Measurements from ENCODE around the gene ANK3. TPM values are rescaled to one million over a fixed set of nuclear protein-coding genes. Genes with fewer than 3 reads are reported as not detected.

The ANK3 gene
- polyA plus RNA-seq, 3 donors, result not detected

DNA sequence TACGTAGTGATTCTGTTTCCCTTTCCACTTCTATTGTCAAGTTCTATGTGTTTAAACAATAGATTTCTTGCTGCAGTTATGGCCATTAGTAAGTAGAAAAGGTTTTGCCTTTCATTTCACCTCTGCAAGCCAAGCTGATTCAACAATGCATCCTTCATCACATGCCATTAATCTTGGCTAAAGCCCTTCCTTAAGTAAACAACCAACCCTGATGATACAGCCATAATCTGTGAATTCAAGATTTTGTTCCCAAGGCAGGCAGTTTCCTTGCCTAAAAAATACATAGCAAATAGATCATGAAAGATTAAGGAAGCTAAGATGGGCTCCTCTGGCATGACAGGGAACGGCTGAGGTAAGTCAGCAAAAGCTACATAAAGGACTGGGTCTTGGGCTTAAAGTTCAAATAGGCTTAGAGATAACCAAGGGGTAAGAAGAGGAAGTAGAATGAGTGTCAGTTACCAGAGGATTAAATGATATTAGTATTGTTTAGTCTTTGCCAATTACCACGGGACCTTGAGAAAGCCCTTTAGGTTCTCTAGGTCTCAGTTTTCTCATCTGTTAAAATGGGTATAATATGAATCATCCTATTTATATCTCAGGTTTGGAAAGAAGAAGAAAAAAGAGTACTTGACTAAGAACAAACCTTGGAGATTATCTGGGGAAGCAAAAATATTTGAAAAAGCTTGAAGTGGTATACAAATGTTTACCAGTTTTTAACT lies 35.9 kb upstream of the ANK3 start:
- TF ChIP-seq, protein P1, sequence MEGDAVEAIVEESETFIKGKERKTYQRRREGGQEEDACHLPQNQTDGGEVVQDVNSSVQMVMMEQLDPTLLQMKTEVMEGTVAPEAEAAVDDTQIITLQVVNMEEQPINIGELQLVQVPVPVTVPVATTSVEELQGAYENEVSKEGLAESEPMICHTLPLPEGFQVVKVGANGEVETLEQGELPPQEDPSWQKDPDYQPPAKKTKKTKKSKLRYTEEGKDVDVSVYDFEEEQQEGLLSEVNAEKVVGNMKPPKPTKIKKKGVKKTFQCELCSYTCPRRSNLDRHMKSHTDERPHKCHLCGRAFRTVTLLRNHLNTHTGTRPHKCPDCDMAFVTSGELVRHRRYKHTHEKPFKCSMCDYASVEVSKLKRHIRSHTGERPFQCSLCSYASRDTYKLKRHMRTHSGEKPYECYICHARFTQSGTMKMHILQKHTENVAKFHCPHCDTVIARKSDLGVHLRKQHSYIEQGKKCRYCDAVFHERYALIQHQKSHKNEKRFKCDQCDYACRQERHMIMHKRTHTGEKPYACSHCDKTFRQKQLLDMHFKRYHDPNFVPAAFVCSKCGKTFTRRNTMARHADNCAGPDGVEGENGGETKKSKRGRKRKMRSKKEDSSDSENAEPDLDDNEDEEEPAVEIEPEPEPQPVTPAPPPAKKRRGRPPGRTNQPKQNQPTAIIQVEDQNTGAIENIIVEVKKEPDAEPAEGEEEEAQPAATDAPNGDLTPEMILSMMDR (IDR thresholded peaks at IDR 0.05), result no peak
- Histone ChIP-seq H3K9ac (ENCODE audit: insufficient read depth, low read length, poor library complexity, severe bottlenecking) (no peak overlapping the region), H3K36me3 (replicated peaks in 1 of 2; ENCODE audit: control insufficient read depth in 1 of 2, insufficient read depth in 2 of 2, low read length in 2 of 2) (no peaks in the 10 kb centered on the region), H3K4me3 (replicated peaks in 1 of 3; ENCODE audit: low read depth in 2 of 3, low read length in 3 of 3) (no peak overlapping the region), H3K27me3 (ENCODE audit: control insufficient read depth in 2 of 2, insufficient read depth in 2 of 2, low read length in 2 of 2) (no peaks in the 10 kb centered on the region), H3K27ac (ENCODE audit: low read depth in 1 of 2, low read length in 2 of 2) (no peak overlapping the region), H2AFZ (ENCODE audit: insufficient read depth, low read depth, low read length, poor library complexity, severe bottlenecking) (no peak overlapping the region), H3K79me2 (ENCODE audit: insufficient read depth, low read length) (no peaks in the 10 kb centered on the region), H3K4me1 (ENCODE audit: control insufficient read depth in 1 of 2, insufficient read depth in 2 of 2, low read length in 2 of 2) (peaks cover 0 to 2% of the 10 kb centered on the region in 2 donors), H3K9me3 (replicated peaks in 1 of 2; ENCODE audit: control insufficient read depth in 1 of 2, insufficient read depth in 1 of 2, low read length in 2 of 2) (no peaks in the 10 kb centered on the region), H3K4me2 (replicated peaks; ENCODE audit: extremely low read depth, low read length, poor library complexity, severe bottlenecking) (no peak overlapping the region), H4K20me1 (ENCODE audit: insufficient read depth, low read length) (no peaks in the 10 kb centered on the region)
- H3K4me3 Mint-ChIP-seq, result no peak overlapping the region
- DNase-seq, result no peak
- H3K27ac Mint-ChIP-seq, result peak overlapping the region in 2 of 7 donors; percentile 52 to 54
- peaks cover 0 to 2% (median 0%) of the 10 kb centered on the region in 7 donors for H3K9me3 Mint-ChIP-seq
- peaks cover 0 to 1% (median 0%) of the 10 kb centered on the region in 3 donors for H3K27me3 Mint-ChIP-seq (ENCODE audit: low read depth in 3 of 3)
- intact Hi-C loops (cut with micrococcal nuclease), result no loop called here
- no CpG with 5 or more reads among the region's 3 CpGs for WGBS (ENCODE audit: insufficient coverage)
- H3K36me3 Mint-ChIP-seq, result no peaks in the 10 kb centered on the region
- peaks cover 8% of the 10 kb centered on the region for H3K4me1 Mint-ChIP-seq

DNA sequence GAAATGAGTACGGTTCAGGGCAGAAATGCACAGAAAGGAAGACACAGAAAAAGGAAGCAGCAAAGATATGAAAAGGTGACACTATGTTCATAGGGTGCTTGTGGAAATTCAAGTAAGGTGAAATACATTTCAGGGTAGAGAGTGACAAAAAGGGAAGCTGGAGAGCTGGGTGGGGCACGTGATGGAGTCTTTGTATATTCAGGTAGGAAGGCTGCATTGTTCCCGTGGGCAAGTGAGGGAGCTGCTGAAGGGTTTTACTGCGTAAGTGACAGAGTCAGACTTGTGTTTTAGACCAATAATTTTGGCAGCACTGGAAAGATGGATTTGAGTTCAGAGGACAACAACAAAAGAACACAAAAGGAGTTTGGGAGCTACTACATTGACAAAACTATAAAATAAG lies 35.3 kb upstream of the ANK3 start:
- H3K27me3 ChIP-seq (ENCODE audit: control insufficient read depth in 2 of 2, insufficient read depth in 2 of 2, low read length in 2 of 2), result no peaks in the 10 kb centered on the region
- H3K4me1 ChIP-seq (ENCODE audit: control insufficient read depth in 1 of 2, insufficient read depth in 2 of 2, low read length in 2 of 2), result peaks cover 0 to 2% of the 10 kb centered on the region in 2 donors
- H3K4me3 ChIP-seq (replicated peaks in 1 of 3; ENCODE audit: low read depth in 2 of 3, low read length in 3 of 3), result no peak overlapping the region
- H3K27ac ChIP-seq (ENCODE audit: low read depth in 1 of 2, low read length in 2 of 2), result no peak overlapping the region
- no peak for DNase-seq
- H4K20me1 ChIP-seq (ENCODE audit: insufficient read depth, low read length), result no peaks in the 10 kb centered on the region
- H2AFZ ChIP-seq (ENCODE audit: insufficient read depth, low read depth, low read length, poor library complexity, severe bottlenecking), result no peak overlapping the region
- 63% methylated on average over 3 of the region's 4 CpGs for WGBS (ENCODE audit: insufficient coverage)
- H3K4me2 ChIP-seq (replicated peaks; ENCODE audit: extremely low read depth, low read length, poor library complexity, severe bottlenecking), result no peak overlapping the region
- peaks cover 0 to 1% (median 0%) of the 10 kb centered on the region in 3 donors for H3K27me3 Mint-ChIP-seq (ENCODE audit: low read depth in 3 of 3)
- TF ChIP-seq, protein P1 (IDR thresholded peaks at IDR 0.05), result no peak
- H3K36me3 Mint-ChIP-seq, result no peaks in the 10 kb centered on the region
- H3K9ac ChIP-seq (ENCODE audit: insufficient read depth, low read length, poor library complexity, severe bottlenecking), result no peak overlapping the region
- no peaks in the 10 kb centered on the region for H3K9me3 ChIP-seq (replicated peaks in 1 of 2; ENCODE audit: control insufficient read depth in 1 of 2, insufficient read depth in 1 of 2, low read length in 2 of 2)
- H3K9me3 Mint-ChIP-seq, result peaks cover 0 to 2% (median 0%) of the 10 kb centered on the region in 7 donors
- H3K36me3 ChIP-seq (replicated peaks in 1 of 2; ENCODE audit: control insufficient read depth in 1 of 2, insufficient read depth in 2 of 2, low read length in 2 of 2), result no peaks in the 10 kb centered on the region
- intact Hi-C loops (cut with micrococcal nuclease), result no loop called here
- no peak overlapping the region for H3K27ac Mint-ChIP-seq
- peaks cover 8% of the 10 kb centered on the region for H3K4me1 Mint-ChIP-seq
- no peaks in the 10 kb centered on the region for H3K79me2 ChIP-seq (ENCODE audit: insufficient read depth, low read length)
- H3K4me3 Mint-ChIP-seq, result no peak overlapping the region

Measured in CD14-positive monocyte (primary cell).